ENCODE results near the gene KLK7. TPM values are rescaled to one million over a fixed set of nuclear protein-coding genes. Genes with fewer than 3 reads are reported as not detected.
A peak's percentile ranks its signal among the peaks of the same experiment; 100 is the strongest.
"Not testable (repeated sequence)": the region's sequence is repeated elsewhere in the genome, so short reads cannot be mapped to it uniquely, and the experiment has no call there.

KLK7 gene
- total and polyA plus RNA-seq, 3 experiments from 2014 or later: not detected

GRCh38 chr19:50979758-50980157 is 4.0 kb downstream of the KLK7 start:
- H3K36me3 Mint-ChIP-seq: no peaks in the 10 kb centered on the region
- CTCF ChIA-PET: no interaction called here
- H3K27me3 Mint-ChIP-seq: peaks cover 25 to 55% of the 10 kb centered on the region in 2 donors
- POLR2A ChIA-PET: no interaction called here
- no peak overlapping the region for H3K27ac ChIP-seq (ENCODE audit: low read depth, low read length)
- H3K9me3 Mint-ChIP-seq: peaks cover 0 to 7% (median 0%) of the 10 kb centered on the region in 5 donors
- no peaks in the 10 kb centered on the region for H3K4me1 ChIP-seq (ENCODE audit: insufficient read depth, low read length)
- no peaks in the 10 kb centered on the region for H3K36me3 ChIP-seq (ENCODE audit: insufficient read depth, low read length)
- DNase-seq: no peak
- no peaks in the 10 kb centered on the region for H3K27me3 ChIP-seq (ENCODE audit: insufficient read depth, low read length, poor library complexity, severe bottlenecking)
- no peak overlapping the region for H3K27ac Mint-ChIP-seq
- H3K4me3 ChIP-seq (ENCODE audit: low read length): no peak overlapping the region
- no peak overlapping the region for H3K4me3 Mint-ChIP-seq
- H3K9me3 ChIP-seq (ENCODE audit: low read length): no peaks in the 10 kb centered on the region
- H3K4me1 Mint-ChIP-seq: no peaks in the 10 kb centered on the region

- no peak overlapping the region for H3K4me3 ChIP-seq (ENCODE audit: low read length)
- H3K27me3 ChIP-seq (ENCODE audit: insufficient read depth, low read length, poor library complexity, severe bottlenecking): no peaks in the 10 kb centered on the region
- H3K27ac ChIP-seq (ENCODE audit: low read depth, low read length): no peak overlapping the region
- H3K4me3 Mint-ChIP-seq: no peak overlapping the region
- peaks cover 23 to 56% of the 10 kb centered on the region in 2 donors for H3K27me3 Mint-ChIP-seq
- H3K27ac Mint-ChIP-seq: no peak overlapping the region
- no peaks in the 10 kb centered on the region for H3K36me3 Mint-ChIP-seq
- H3K9me3 ChIP-seq (ENCODE audit: low read length): no peaks in the 10 kb centered on the region
- ChIA-PET CTCF (no interaction called here), POLR2A (no interaction called here)
- no peaks in the 10 kb centered on the region for H3K36me3 ChIP-seq (ENCODE audit: insufficient read depth, low read length)
- no peaks in the 10 kb centered on the region for H3K4me1 Mint-ChIP-seq
- H3K4me1 ChIP-seq (ENCODE audit: insufficient read depth, low read length): no peaks in the 10 kb centered on the region
- H3K9me3 Mint-ChIP-seq: peaks cover 0 to 7% (median 0%) of the 10 kb centered on the region in 5 donors
- no peak for DNase-seq
Measured at GRCh38 chr19:50978772-50979390, 4.8 kb downstream of the KLK7 start.

GRCh38 chr19:50977626-50978025 is 6.1 kb downstream of the KLK7 start:
- Histone ChIP-seq H3K4me1 (ENCODE audit: insufficient read depth, low read length) (no peaks in the 10 kb centered on the region), H3K9me3 (ENCODE audit: low read length) (no peaks in the 10 kb centered on the region), H3K27me3 (ENCODE audit: insufficient read depth, low read length, poor library complexity, severe bottlenecking) (no peaks in the 10 kb centered on the region), H3K4me3 (ENCODE audit: low read length) (no peak overlapping the region), H3K36me3 (ENCODE audit: insufficient read depth, low read length) (no peaks in the 10 kb centered on the region), H3K27ac (ENCODE audit: low read depth, low read length) (no peak overlapping the region)
- DNase-seq: no peak
- Mint-ChIP-seq H3K4me3 (no peak overlapping the region), H3K9me3 (peaks cover 0 to 7% (median 0%) of the 10 kb centered on the region in 5 donors), H3K4me1 (no peaks in the 10 kb centered on the region), H3K27ac (no peak overlapping the region), H3K36me3 (no peaks in the 10 kb centered on the region), H3K27me3 (peaks cover 23 to 62% of the 10 kb centered on the region in 2 donors)
- ChIA-PET CTCF (no interaction called here), POLR2A (no interaction called here)

- no peak overlapping the region for H3K4me3 Mint-ChIP-seq
- H3K4me1 Mint-ChIP-seq: no peaks in the 10 kb centered on the region
- H3K27me3 ChIP-seq (ENCODE audit: insufficient read depth, low read length, poor library complexity, severe bottlenecking): no peaks in the 10 kb centered on the region
Measured at GRCh38 chr19:50975766-50976165, 8.0 kb downstream of the KLK7 start.

GRCh38 chr19:50974702-50975556 is 8.8 kb downstream of the KLK7 start:
- Histone ChIP-seq H3K27ac (ENCODE audit: low read depth, low read length) (no peak overlapping the region), H3K36me3 (ENCODE audit: insufficient read depth, low read length) (no peaks in the 10 kb centered on the region), H3K4me1 (ENCODE audit: insufficient read depth, low read length) (no peaks in the 10 kb centered on the region), H3K4me3 (ENCODE audit: low read length) (no peak overlapping the region), H3K27me3 (ENCODE audit: insufficient read depth, low read length, poor library complexity, severe bottlenecking) (no peaks in the 10 kb centered on the region), H3K9me3 (ENCODE audit: low read length) (no peaks in the 10 kb centered on the region)
- no peak for DNase-seq
- Mint-ChIP-seq H3K4me1 (no peaks in the 10 kb centered on the region), H3K36me3 (no peaks in the 10 kb centered on the region), H3K27ac (no peak overlapping the region), H3K27me3 (peaks cover 25 to 65% of the 10 kb centered on the region in 2 donors), H3K4me3 (no peak overlapping the region), H3K9me3 (peaks cover 0 to 7% (median 0%) of the 10 kb centered on the region in 5 donors)
- POLR2A ChIA-PET: no interaction called here
- CTCF ChIA-PET: no interaction called here

More at GRCh38 chr19:50975766-50976165, 8.0 kb downstream of the KLK7 start:
- no peak overlapping the region for H3K4me3 ChIP-seq (ENCODE audit: low read length)
- CTCF ChIA-PET: no interaction called here
- no peaks in the 10 kb centered on the region for H3K4me1 ChIP-seq (ENCODE audit: insufficient read depth, low read length)
- POLR2A ChIA-PET: no interaction called here
- DNase-seq: no peak
- H3K9me3 ChIP-seq (ENCODE audit: low read length): no peaks in the 10 kb centered on the region
- no peaks in the 10 kb centered on the region for H3K36me3 Mint-ChIP-seq
- peaks cover 20 to 58% of the 10 kb centered on the region in 2 donors for H3K27me3 Mint-ChIP-seq
- peaks cover 0 to 7% (median 0%) of the 10 kb centered on the region in 5 donors for H3K9me3 Mint-ChIP-seq
- H3K27ac ChIP-seq (ENCODE audit: low read depth, low read length): no peak overlapping the region
- H3K36me3 ChIP-seq (ENCODE audit: insufficient read depth, low read length): no peaks in the 10 kb centered on the region
- peak overlapping the region in 1 of 8 donors; percentile 7 for H3K27ac Mint-ChIP-seq

GRCh38 chr19:50972795-50973376 is 10.8 kb downstream of the KLK7 start:
- Mint-ChIP-seq H3K27me3 (peaks cover 29 to 59% of the 10 kb centered on the region in 2 donors), H3K9me3 (peaks cover 0 to 7% (median 0%) of the 10 kb centered on the region in 5 donors), H3K4me1 (no peaks in the 10 kb centered on the region), H3K27ac (peak overlapping the region in 1 of 8 donors; percentile 32), H3K36me3 (no peaks in the 10 kb centered on the region), H3K4me3 (no peak overlapping the region)
- H3K9me3 ChIP-seq (ENCODE audit: low read length): no peaks in the 10 kb centered on the region
- ChIA-PET POLR2A (no interaction called here), CTCF (no interaction called here)
- H3K27me3 ChIP-seq (ENCODE audit: insufficient read depth, low read length, poor library complexity, severe bottlenecking): no peaks in the 10 kb centered on the region
- no peaks in the 10 kb centered on the region for H3K4me1 ChIP-seq (ENCODE audit: insufficient read depth, low read length)
- H3K27ac ChIP-seq (ENCODE audit: low read depth, low read length): no peak overlapping the region
- DNase-seq: no peak
- H3K4me3 ChIP-seq (ENCODE audit: low read length): no peak overlapping the region
- H3K36me3 ChIP-seq (ENCODE audit: insufficient read depth, low read length): no peaks in the 10 kb centered on the region

- POLR2A ChIA-PET; H3K9me3 Mint-ChIP-seq; H3K4me1 Mint-ChIP-seq; DNase-seq; H3K27me3 ChIP-seq (ENCODE audit: insufficient read depth, low read length, poor library complexity, severe bottlenecking); H3K4me3 Mint-ChIP-seq; CTCF ChIA-PET; H3K27ac Mint-ChIP-seq; H3K36me3 ChIP-seq (ENCODE audit: insufficient read depth, low read length); H3K9me3 ChIP-seq (ENCODE audit: low read length); H3K4me1 ChIP-seq (ENCODE audit: insufficient read depth, low read length); H3K36me3 Mint-ChIP-seq; H3K27ac ChIP-seq (ENCODE audit: low read depth, low read length); H3K4me3 ChIP-seq (ENCODE audit: low read length): not testable (repeated sequence)
- peaks cover 25 to 52% of the 10 kb centered on the region in 2 donors for H3K27me3 Mint-ChIP-seq
Measured at GRCh38 chr19:50969810-50970209, 13.9 kb downstream of the KLK7 start.

- Histone ChIP-seq H3K4me1 (ENCODE audit: insufficient read depth, low read length) (no peaks in the 10 kb centered on the region), H3K27ac (ENCODE audit: low read depth, low read length) (no peak within 1 kb of the TSS), H3K9me3 (ENCODE audit: low read length) (no peaks in the 10 kb centered on the region), H3K36me3 (ENCODE audit: insufficient read depth, low read length) (no peaks in the 10 kb centered on the region), H3K27me3 (ENCODE audit: insufficient read depth, low read length, poor library complexity, severe bottlenecking) (no peaks in the 10 kb centered on the region), H3K4me3 (ENCODE audit: low read length) (no peak within 1 kb of the TSS)
- peaks cover 25 to 54% of the 10 kb centered on the region in 2 donors for H3K27me3 Mint-ChIP-seq
- POLR2A ChIA-PET: no interaction called here
- peaks cover 0 to 3% (median 0%) of the 10 kb centered on the region in 5 donors for H3K9me3 Mint-ChIP-seq
- H3K4me3 Mint-ChIP-seq: no peak within 1 kb of the TSS
- CTCF ChIA-PET: no interaction called here
- H3K36me3 Mint-ChIP-seq: no peaks in the 10 kb centered on the region
- no peaks in the 10 kb centered on the region for H3K4me1 Mint-ChIP-seq
- DNase-seq: no peak
- H3K27ac Mint-ChIP-seq: no peak within 1 kb of the TSS
Measured at GRCh38 chr19:50969413-50969760, 14.3 kb downstream of the KLK7 start, which contains the start of gene KLK6. Gene KLK6 (minus strand): TSS chr19:50969591. CDS start chr19:50968104, 1,487 bp downstream.

Data from CD8-positive, alpha-beta memory T cell (primary cell).